K562 (cell line): ENCODE data around the gene ATOH8. TPM values are rescaled to one million over a fixed set of nuclear protein-coding genes. Genes with fewer than 3 reads are reported as not detected.

Experiments
- ATAC-seq: fragments of 200-7000 bp; cut with Tn5 transposase; 3 replicates; pipeline ENCODE4 v1.9.1; 2020; ENCODE audit warnings: moderate library complexity
- BruUV-seq: library from RNA; stranded (reverse); fragments of 400-500 nt; replicated peaks from 2 replicates; lab custom pipeline; 2021; lab: Mats Ljungman, UMichigan
- CTCF ChIA-PET: fragments of 300-600 bp; formaldehyde crosslinking; extraction: SDS; loops from one replicate; lab custom pipeline; 2021; ENCODE audit warnings: low intra/inter-chr PET ratio; lab: Yijun Ruan, JAX
- POLR2A ChIA-PET: fragments of 300-600, 350-650 bp; sonication (Branson Sonifier 250); formaldehyde crosslinking; extraction: SDS; loops from one replicate; lab custom pipeline; 2021; ENCODE audit warnings: antibody characterized with exemption, inconsistent platforms; lab: Yijun Ruan, JAX
- DNase-seq, 4 experiments: peaks; one replicate each; pipeline versions ENCODE4 v3.0.0 to v3.0.0-alpha.2; 2011 to 2018; ENCODE audit warnings: low spot score in 3 of 4, mixed read lengths in 3 of 4; ENCODE audit errors: extremely low read depth in 1 of 4
- FAIRE-seq: peaks from 2 replicates; lab custom pipeline; 2011; peaks lifted over from hg19 to GRCh38; lab: Jason Lieb, UNC
- H2AFZ ChIP-seq: 2 replicates; pipeline ENCODE4 v1.6.0; 2011; ENCODE audit warnings: low read depth, low read length, control low read depth, inconsistent platforms
- H3K27ac ChIP-seq: fragments of 200-600 bp; 3 replicates; pipeline ENCODE4 v1.8.0; 2011; ENCODE audit warnings: low read depth, mild to moderate bottlenecking, control low read depth, inconsistent platforms, low read length, moderate library complexity, mixed read lengths; ENCODE audit errors: extremely low read depth
- H3K27me3 ChIP-seq, 2 experiments: fragments of 300-600 bp in 1 of 2; 2 replicates in 1 of 2; 3 replicates in 1 of 2; pipeline versions ENCODE4 v1.6.0 to v1.8.0; 2011; ENCODE audit warnings: inconsistent platforms in 2 of 2, low read length in 2 of 2, mild to moderate bottlenecking in 1 of 2, mixed read lengths in 1 of 2, moderate library complexity in 1 of 2; ENCODE audit not compliant: control insufficient read depth in 2 of 2, insufficient read depth in 2 of 2
- H3K36me3 ChIP-seq: fragments of 300-600 bp; 3 replicates; pipeline ENCODE4 v1.8.0; 2011; ENCODE audit warnings: mild to moderate bottlenecking, low read length, inconsistent platforms; ENCODE audit not compliant: control insufficient read depth, insufficient read depth
- H3K4me1 ChIP-seq, 2 experiments: fragments of 200-600 bp in 1 of 2; replicated peaks in 1 of 2; 2 replicates in 1 of 2; 3 replicates in 1 of 2; pipeline versions ENCODE4 v1.5.1 to v1.8.0; 2011; ENCODE audit warnings: inconsistent platforms in 2 of 2, low read length in 2 of 2, mild to moderate bottlenecking in 1 of 2, mixed read lengths in 1 of 2, moderate library complexity in 1 of 2; ENCODE audit not compliant: control insufficient read depth in 2 of 2, insufficient read depth in 2 of 2
- H3K4me2 ChIP-seq: 2 replicates; pipeline ENCODE4 v1.6.1; 2011; ENCODE audit warnings: low read length, control low read depth, inconsistent platforms, mixed read lengths; ENCODE audit not compliant: insufficient read depth
- H3K4me3 ChIP-seq: fragments of 200-600 bp; sonication (generic), shearing (Covaris generic); 2 replicates; pipeline ENCODE4 v1.5.1; 2016; ENCODE audit warnings: control low read depth, inconsistent platforms
- H3K79me2 ChIP-seq: fragments of 200-600 bp; 3 replicates; pipeline ENCODE4 v1.8.0; 2011; ENCODE audit warnings: low read length, inconsistent platforms; ENCODE audit not compliant: control insufficient read depth, insufficient read depth
- H3K9ac ChIP-seq, 2 experiments: 2 replicates each; pipeline versions ENCODE4 v1.6.0 to v1.6.1; 2011; ENCODE audit warnings: low read depth in 2 of 2, low read length in 2 of 2, control low read depth in 1 of 2, inconsistent platforms in 1 of 2, mild to moderate bottlenecking in 1 of 2, mixed read lengths in 1 of 2; ENCODE audit not compliant: insufficient read depth in 1 of 2
- H3K9me1 ChIP-seq: one replicate; pipeline ENCODE4 v1.6.0; 2011; ENCODE audit warnings: inconsistent platforms, mild to moderate bottlenecking, low read length, moderate library complexity; ENCODE audit not compliant: control insufficient read depth, insufficient read depth
- H3K9me3 ChIP-seq: replicated peaks from 2 replicates; pipeline ENCODE4 v1.5.1; 2011; ENCODE audit warnings: low read depth, low read length, inconsistent platforms; ENCODE audit not compliant: control insufficient read depth, insufficient read depth
- H4K20me1 ChIP-seq: replicated peaks from 2 replicates; pipeline ENCODE4 v1.6.1; 2011; ENCODE audit warnings: low read length, inconsistent platforms, mixed read lengths; ENCODE audit not compliant: control insufficient read depth, insufficient read depth
- CAMTA2 ChIP-seq: fragments of 250-450 bp; sonication (Bioruptor Pico); conservative IDR thresholded peaks from 2 replicates; pipeline ENCODE4 v1.5.1; 2022
- CXXC5 ChIP-seq: fragments of 250-450 bp; sonication (Bioruptor Pico); IDR thresholded peaks from 2 replicates; pipeline ENCODE4 v1.8.0; 2022; ENCODE audit warnings: inconsistent platforms, mild to moderate bottlenecking, moderate library complexity
- DMBX1 ChIP-seq: fragments of 250-450 bp; sonication (Bioruptor Pico); IDR thresholded peaks from 2 replicates; pipeline ENCODE4 v1.8.0; 2022; ENCODE audit warnings: inconsistent platforms, mild to moderate bottlenecking, moderate library complexity, borderline replicate concordance
- ERF ChIP-seq: fragments of 450-650 bp; formaldehyde crosslinking; IDR thresholded peaks from 2 replicates; pipeline ENCODE4 v1.4.0; 2020; ENCODE audit warnings: mild to moderate bottlenecking, mixed read lengths
- FOXJ3 ChIP-seq: sonication (generic); formaldehyde crosslinking; IDR thresholded peaks from 2 replicates; pipeline ENCODE4 v1.4.0; 2020; ENCODE audit warnings: mild to moderate bottlenecking, missing genetic modification reagents
- GTF2A2 ChIP-seq: IDR thresholded peaks from 2 replicates; pipeline ENCODE4 v1.6.1; 2016; ENCODE audit warnings: mild to moderate bottlenecking, missing genetic modification characterization, missing compliant biosample characterization
- HDAC1 ChIP-seq, 2 experiments: fragments of 450-650 bp; IDR thresholded peaks; 2 replicates each; pipeline ENCODE4 v1.6.1; 2016 to 2017; ENCODE audit warnings: inconsistent platforms in 1 of 2, mild to moderate bottlenecking in 1 of 2, moderate library complexity in 1 of 2
- MAZ ChIP-seq, 2 experiments: fragments of 450-650 bp in 1 of 2; sonication (generic) in 1 of 2; formaldehyde crosslinking; IDR thresholded peaks in 1 of 2; conservative IDR thresholded peaks in 1 of 2; 2 replicates each; pipeline versions ENCODE4 v1.4.0 to v1.5.0; 2020; ENCODE audit warnings: mild to moderate bottlenecking in 1 of 2, missing genetic modification reagents in 1 of 2
- PHF20 ChIP-seq: fragments of 450-650 bp; IDR thresholded peaks from 2 replicates; pipeline ENCODE4 v1.6.1; 2018; ENCODE audit not compliant: partially characterized antibody
- PYGO2 ChIP-seq: fragments of 450-650 bp; IDR thresholded peaks from 2 replicates; pipeline ENCODE4 v1.6.1; 2016; ENCODE audit warnings: mild to moderate bottlenecking, missing genetic modification characterization, moderate library complexity, missing compliant biosample characterization
- TAF9B ChIP-seq: fragments of 450-650 bp; IDR thresholded peaks from 2 replicates; pipeline ENCODE4 v1.6.1; 2018; ENCODE audit warnings: mild to moderate bottlenecking; ENCODE audit not compliant: partially characterized antibody
- ZNF24 ChIP-seq: fragments of 450-650 bp; IDR thresholded peaks from 2 replicates; pipeline ENCODE4 v1.6.1; 2016
- ZNF263 ChIP-seq: sonication (generic); formaldehyde crosslinking; IDR thresholded peaks from 2 replicates; pipeline ENCODE4 v1.8.0; 2022; ENCODE audit warnings: mild to moderate bottlenecking, missing genetic modification reagents, borderline replicate concordance
- ZNF785 ChIP-seq: fragments of 250-450 bp; sonication (Bioruptor Pico); IDR thresholded peaks from 2 replicates; pipeline ENCODE4 v1.4.0; 2020; ENCODE audit warnings: mild to moderate bottlenecking
- WGBS: fragments of 100-300 bp; shearing (Covaris generic); methylation state at CpG from one replicate; pipeline ENCODE4 v1.1.6; 2016; ENCODE audit warnings: low coverage, mixed read lengths; ENCODE audit not compliant: insufficient coverage; ENCODE audit errors: missing lambda C conversion rate; 5-methylcytosine and 5-hydroxymethylcytosine counted together
- in situ Hi-C: fragments of 300-500 bp; cut with MboI; formaldehyde crosslinking; loops from 4 replicates; pipeline ENCODE4 v1.15.0; 2018; ENCODE audit warnings: inconsistent platforms, mixed read lengths
- intact Hi-C: fragments of 100-400 bp; cut with micrococcal nuclease; formaldehyde crosslinking; loops from 2 replicates; pipeline ENCODE4 v1.14.2; 2022
- polyA plus RNA-seq, 8 experiments: library from polyadenylated mRNA; depleted of rRNA in 4 of 8; stranded (reverse) in 5 of 8; unstranded in 3 of 8; fragments of >200 nt; fragmentation: Nextera tagmentation in 2 of 8; fragmentation: Illumina TruSeq in 1 of 8; extraction: Ambion mirVana in 2 of 8; extraction: Trizol in 1 of 8; gene quantifications; 2 replicates each; pipeline versions ENCODE4 v1.2.1 to v1.2.3, GENCODE V29; 2011 to 2014; ENCODE audit warnings: inconsistent platforms in 1 of 8, missing spikeins in 1 of 8
- total RNA-seq, 7 experiments: library from RNA; depleted of rRNA in 6 of 7; stranded (reverse); fragments of >200 nt in 6 of 7; fragmentation: Illumina TruSeq in 2 of 7; extraction: Trizol in 2 of 7; gene quantifications; 2 replicates each; pipeline versions ENCODE4 v1.2.1 to v1.2.3, GENCODE V29; 2011 to 2021; ENCODE audit warnings: low replicate concordance in 1 of 7
- TF ChIP-seq, protein P1 (sequence below): sonication (generic); formaldehyde crosslinking; IDR thresholded peaks from 2 replicates; pipeline ENCODE4 v1.8.1; 2023; ENCODE audit warnings: mild to moderate bottlenecking, missing genetic modification reagents
- TF ChIP-seq, protein P2 (sequence below): sonication (generic); formaldehyde crosslinking; IDR thresholded peaks from 2 replicates; pipeline ENCODE4 v1.9.0; 2022; ENCODE audit warnings: mild to moderate bottlenecking, missing genetic modification reagents
- TF ChIP-seq, protein P3 (sequence below): fragments of 450-650 bp; formaldehyde crosslinking; IDR thresholded peaks from 2 replicates; pipeline ENCODE4 v1.4.0; 2020; ENCODE audit warnings: mild to moderate bottlenecking, moderate library complexity

Gene ATOH8
- total and polyA plus RNA-seq, 9 of the 15 experiments (the other 6 are each of a cell fraction or from before 2014, with no cell fraction given) = not detected

DNA sequence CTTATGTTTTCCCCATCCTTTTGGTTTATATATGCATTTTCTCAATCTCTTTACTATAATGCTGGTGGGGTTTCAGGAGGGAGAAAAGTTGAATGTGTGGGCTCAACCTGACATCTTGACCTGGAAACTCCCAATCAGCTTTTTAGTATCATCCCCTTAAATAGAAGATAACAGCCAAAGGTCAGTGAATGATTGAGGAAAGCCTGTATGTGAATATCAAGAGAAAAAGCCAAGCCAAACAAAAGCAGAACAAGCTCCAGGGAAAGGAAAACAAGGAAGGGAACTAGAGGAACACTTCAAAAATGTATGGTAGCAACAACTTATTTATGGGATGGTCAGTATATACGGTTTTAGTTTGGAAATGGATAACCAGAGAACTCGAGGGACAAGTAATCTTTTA, 28.3 kb upstream of the ATOH8 start (continued):
- TF ChIP-seq, protein P1, sequence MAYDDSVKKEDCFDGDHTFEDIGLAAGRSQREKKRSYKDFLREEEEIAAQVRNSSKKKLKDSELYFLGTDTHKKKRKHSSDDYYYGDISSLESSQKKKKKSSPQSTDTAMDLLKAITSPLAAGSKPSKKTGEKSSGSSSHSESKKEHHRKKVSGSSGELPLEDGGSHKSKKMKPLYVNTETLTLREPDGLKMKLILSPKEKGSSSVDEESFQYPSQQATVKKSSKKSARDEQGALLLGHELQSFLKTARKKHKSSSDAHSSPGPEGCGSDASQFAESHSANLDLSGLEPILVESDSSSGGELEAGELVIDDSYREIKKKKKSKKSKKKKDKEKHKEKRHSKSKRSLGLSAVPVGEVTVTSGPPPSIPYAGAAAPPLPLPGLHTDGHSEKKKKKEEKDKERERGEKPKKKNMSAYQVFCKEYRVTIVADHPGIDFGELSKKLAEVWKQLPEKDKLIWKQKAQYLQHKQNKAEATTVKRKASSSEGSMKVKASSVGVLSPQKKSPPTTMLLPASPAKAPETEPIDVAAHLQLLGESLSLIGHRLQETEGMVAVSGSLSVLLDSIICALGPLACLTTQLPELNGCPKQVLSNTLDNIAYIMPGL = no peak
- TF ChIP-seq, protein P2, sequence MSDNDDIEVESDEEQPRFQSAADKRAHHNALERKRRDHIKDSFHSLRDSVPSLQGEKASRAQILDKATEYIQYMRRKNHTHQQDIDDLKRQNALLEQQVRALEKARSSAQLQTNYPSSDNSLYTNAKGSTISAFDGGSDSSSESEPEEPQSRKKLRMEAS (CRISPR knock-in tag) = no peak
- TF ChIP-seq, protein P3, sequence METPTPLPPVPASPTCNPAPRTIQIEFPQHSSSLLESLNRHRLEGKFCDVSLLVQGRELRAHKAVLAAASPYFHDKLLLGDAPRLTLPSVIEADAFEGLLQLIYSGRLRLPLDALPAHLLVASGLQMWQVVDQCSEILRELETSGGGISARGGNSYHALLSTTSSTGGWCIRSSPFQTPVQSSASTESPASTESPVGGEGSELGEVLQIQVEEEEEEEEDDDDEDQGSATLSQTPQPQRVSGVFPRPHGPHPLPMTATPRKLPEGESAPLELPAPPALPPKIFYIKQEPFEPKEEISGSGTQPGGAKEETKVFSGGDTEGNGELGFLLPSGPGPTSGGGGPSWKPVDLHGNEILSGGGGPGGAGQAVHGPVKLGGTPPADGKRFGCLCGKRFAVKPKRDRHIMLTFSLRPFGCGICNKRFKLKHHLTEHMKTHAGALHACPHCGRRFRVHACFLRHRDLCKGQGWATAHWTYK (CRISPR knock-in tag) = no peak
- TF ChIP-seq ERF (CRISPR knock-in tag) (no peak), CAMTA2 (CRISPR knock-in tag) (no peak), HDAC1 (IDR thresholded peaks at IDR 0.05) (no peak)

DNA sequence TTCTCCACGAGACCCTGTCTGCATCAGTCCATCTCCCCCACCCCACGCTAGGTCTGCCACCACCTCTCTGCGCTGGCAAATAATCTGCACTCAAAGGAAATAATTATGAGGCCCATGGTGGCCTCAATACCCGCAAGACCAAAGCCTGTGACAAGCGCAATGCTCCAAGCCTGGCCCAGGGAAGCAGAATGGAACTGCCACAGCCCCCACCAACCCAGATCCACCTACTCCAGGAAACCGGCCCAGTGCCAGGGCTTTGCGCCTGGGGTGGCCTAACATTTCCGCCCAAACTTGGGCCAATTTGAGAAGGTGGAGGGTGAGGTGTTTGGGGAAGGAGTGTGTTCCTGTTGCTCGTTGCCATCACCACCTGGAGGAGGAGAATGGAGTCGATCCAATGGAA, 26.0 kb upstream of the ATOH8 start:
- no peak overlapping the region for H3K27ac ChIP-seq
- peaks cover 14 to 47% of the 10 kb centered on the region in 2 experiments for H3K27me3 ChIP-seq
- H3K36me3 ChIP-seq = no peaks in the 10 kb centered on the region
- intact Hi-C loops = loop anchor here (2.0 kb wide), 1 partner anchor 77 kb away; no protein-coding TSS in a partner anchor
- 0 out of 4 replicates have a peak overlapping the region, but pooled peaks of 1 of the 2 experiments have one; percentile 60 for H3K9ac ChIP-seq
- H3K4me2 ChIP-seq = no peak overlapping the region
- peaks cover 0 to 4% of the 10 kb centered on the region in 2 experiments; a peak in 1 of 5 replicates for H3K4me1 ChIP-seq
- H3K79me2 ChIP-seq = no peaks in the 10 kb centered on the region
- FAIRE-seq = no peak
- H3K4me3 ChIP-seq = no peak overlapping the region
- POLR2A ChIA-PET = interaction anchor here (1.6 kb wide), 1 partner anchor 88 kb away, joined by 3 read pairs; no protein-coding TSS in a partner anchor
- no peak for DNase-seq
- in situ Hi-C loops = no loop called here
- 4% methylated on average over 9 of the region's 10 CpGs for WGBS
- no peak for ATAC-seq
- no peaks in the 10 kb centered on the region for H4K20me1 ChIP-seq
- H3K9me1 ChIP-seq = no peaks in the 10 kb centered on the region
- no TSS peak for BruUV-seq
- TF ChIP-seq CXXC5 (CRISPR knock-in tag) (no peak), MAZ (CRISPR knock-in tag; conservative IDR thresholded peaks at IDR 0.05 in 1 of 2, IDR thresholded peaks at IDR 0.05 in 1 of 2) (no peak), PHF20 (no peak), TAF9B (no peak), FOXJ3 (CRISPR knock-in tag) (no peak), DMBX1 (no peak), ZNF785 (CRISPR knock-in tag) (no peak), PYGO2 (no peak), ZNF24 (no peak), ZNF263 (CRISPR knock-in tag) (no peak), GTF2A2 (tag) (no peak)
- no peaks in the 10 kb centered on the region for H3K9me3 ChIP-seq
- H2AFZ ChIP-seq = no peak overlapping the region
- CTCF ChIA-PET = interaction anchor here (1.2 to 2.7 kb wide), 2 partner anchors 70 to 87 kb away, joined by 4 to 42 read pairs; no protein-coding TSS in a partner anchor
